ENCODE results near the gene SLAIN1. TPM values are rescaled to one million over a fixed set of nuclear protein-coding genes. Genes with fewer than 3 reads are reported as not detected.

Gene SLAIN1
- total RNA-seq, 1 donor from 2014 or later: 3.4 TPM

DNA sequence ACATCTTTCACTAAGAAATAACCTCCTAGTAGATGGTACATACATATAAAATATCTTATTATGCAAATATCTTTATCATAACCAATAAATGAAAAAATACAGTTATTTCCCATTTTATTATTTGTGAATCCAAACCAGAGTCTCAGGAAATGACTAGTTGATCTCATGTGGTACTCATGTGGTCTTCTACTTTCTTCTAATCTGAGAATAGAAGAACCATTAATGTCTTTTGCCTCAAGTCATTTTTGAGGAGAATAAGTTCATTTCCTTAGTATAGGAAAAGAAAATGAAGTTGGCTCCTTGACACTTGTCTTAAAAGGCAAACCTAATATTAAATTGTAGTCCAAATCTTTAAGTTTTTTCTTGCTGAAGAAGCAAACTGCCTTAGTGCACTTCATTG, 114.5 kb downstream of the SLAIN1 start:
- H3K27ac Mint-ChIP-seq (ENCODE audit: unreplicated experiment): no peak overlapping the region
- no peak for DNase-seq (ENCODE audit: low read depth)
- no peak overlapping the region for H3K27ac ChIP-seq (ENCODE audit: low read depth, low read length)
- H3K27me3 ChIP-seq (ENCODE audit: insufficient read depth, low read length): no peaks in the 10 kb centered on the region
- H3K27me3 Mint-ChIP-seq (ENCODE audit: low read depth, unreplicated experiment): peaks cover 2% of the 10 kb centered on the region
- H3K4me1 Mint-ChIP-seq (ENCODE audit: low read depth, unreplicated experiment): no peaks in the 10 kb centered on the region
- no peaks in the 10 kb centered on the region for H4K20me1 ChIP-seq (ENCODE audit: insufficient read depth, low read length)
- no peaks in the 10 kb centered on the region for H3K36me3 Mint-ChIP-seq (ENCODE audit: low read depth, unreplicated experiment)
- H3K9ac ChIP-seq (ENCODE audit: low read length): no peak overlapping the region
- no peaks in the 10 kb centered on the region for H3K9me3 ChIP-seq (ENCODE audit: insufficient read depth, low read depth, low read length)
- H3K36me3 ChIP-seq (ENCODE audit: insufficient read depth, low read length): no peaks in the 10 kb centered on the region
- no peaks in the 10 kb centered on the region for H3K4me1 ChIP-seq (ENCODE audit: insufficient read depth, low read length)
- H3K79me2 ChIP-seq (ENCODE audit: insufficient read depth, low read length): no peaks in the 10 kb centered on the region
- H3K9me3 Mint-ChIP-seq (ENCODE audit: unreplicated experiment): no peaks in the 10 kb centered on the region
- no peak overlapping the region for H3K4me2 ChIP-seq (ENCODE audit: low read length)
- no peak overlapping the region for H3K4me3 Mint-ChIP-seq (ENCODE audit: unreplicated experiment)
- H2AFZ ChIP-seq (ENCODE audit: low read depth, low read length): no peak overlapping the region
- TF ChIP-seq EZH2 (IDR thresholded peaks at IDR 0.05; ENCODE audit: insufficient read depth, low read length): no peak
- TF ChIP-seq, protein P1, sequence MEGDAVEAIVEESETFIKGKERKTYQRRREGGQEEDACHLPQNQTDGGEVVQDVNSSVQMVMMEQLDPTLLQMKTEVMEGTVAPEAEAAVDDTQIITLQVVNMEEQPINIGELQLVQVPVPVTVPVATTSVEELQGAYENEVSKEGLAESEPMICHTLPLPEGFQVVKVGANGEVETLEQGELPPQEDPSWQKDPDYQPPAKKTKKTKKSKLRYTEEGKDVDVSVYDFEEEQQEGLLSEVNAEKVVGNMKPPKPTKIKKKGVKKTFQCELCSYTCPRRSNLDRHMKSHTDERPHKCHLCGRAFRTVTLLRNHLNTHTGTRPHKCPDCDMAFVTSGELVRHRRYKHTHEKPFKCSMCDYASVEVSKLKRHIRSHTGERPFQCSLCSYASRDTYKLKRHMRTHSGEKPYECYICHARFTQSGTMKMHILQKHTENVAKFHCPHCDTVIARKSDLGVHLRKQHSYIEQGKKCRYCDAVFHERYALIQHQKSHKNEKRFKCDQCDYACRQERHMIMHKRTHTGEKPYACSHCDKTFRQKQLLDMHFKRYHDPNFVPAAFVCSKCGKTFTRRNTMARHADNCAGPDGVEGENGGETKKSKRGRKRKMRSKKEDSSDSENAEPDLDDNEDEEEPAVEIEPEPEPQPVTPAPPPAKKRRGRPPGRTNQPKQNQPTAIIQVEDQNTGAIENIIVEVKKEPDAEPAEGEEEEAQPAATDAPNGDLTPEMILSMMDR (IDR thresholded peaks at IDR 0.05; ENCODE audit: insufficient read depth, low read depth, low read length): no peak
- no peak overlapping the region for H3K4me3 ChIP-seq (ENCODE audit: insufficient read depth, low read depth, low read length)
- no peak for FAIRE-seq

Small RNAs within 50 kb of the gene (microRNA-seq; reads per million reads assigned to microRNA genes)
- not detected for gene MIR3665

Other genes starting within 250 kb of the SLAIN1 start
- 0.27 TPM in 1 of 2 replicates, not detected in the other for gene SCEL, start 162.0 kb upstream of the SLAIN1 start, total RNA-seq
- 3.2 and 3.7 TPM in 2 replicates for gene EDNRB, start 221.1 kb downstream of the SLAIN1 start, total RNA-seq